Activated CD4-positive, alpha-beta T cell treated with anti-CD3 and anti-CD28 coated beads, Interleukin-2, amount 50 U/mL, for 4 hours (primary cell): ENCODE data around the gene GLCE.
"Not testable (repeated sequence)": the region's sequence is repeated elsewhere in the genome, so short reads cannot be mapped to it uniquely, and the experiment has no call there.

Source experiments
- DNase-seq, 2 experiments: peaks; one replicate each; pipeline ENCODE4 v3.0.0-alpha.2; 2020

GLCE gene

DNA sequence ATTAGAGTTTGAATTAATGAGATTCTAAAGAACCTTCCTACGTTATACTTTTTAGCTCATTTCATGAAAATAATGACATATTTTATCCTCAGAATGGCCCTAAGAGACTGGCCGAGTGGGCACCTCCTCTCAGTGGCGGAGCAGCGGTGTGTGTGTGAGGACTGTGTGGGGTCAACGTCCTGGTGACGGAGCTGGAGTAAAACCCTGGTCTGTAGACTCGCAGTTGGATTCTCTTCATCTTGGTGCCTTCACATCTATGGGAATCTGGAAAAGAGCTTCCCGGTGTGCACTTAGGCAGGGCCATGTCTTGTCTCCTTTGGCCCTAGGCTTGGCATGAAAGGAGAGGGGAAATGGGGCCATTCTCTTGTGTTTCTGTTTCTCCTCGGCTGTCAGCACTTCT lies 116.9 kb downstream of the GLCE start:
- no peak for DNase-seq

DNA sequence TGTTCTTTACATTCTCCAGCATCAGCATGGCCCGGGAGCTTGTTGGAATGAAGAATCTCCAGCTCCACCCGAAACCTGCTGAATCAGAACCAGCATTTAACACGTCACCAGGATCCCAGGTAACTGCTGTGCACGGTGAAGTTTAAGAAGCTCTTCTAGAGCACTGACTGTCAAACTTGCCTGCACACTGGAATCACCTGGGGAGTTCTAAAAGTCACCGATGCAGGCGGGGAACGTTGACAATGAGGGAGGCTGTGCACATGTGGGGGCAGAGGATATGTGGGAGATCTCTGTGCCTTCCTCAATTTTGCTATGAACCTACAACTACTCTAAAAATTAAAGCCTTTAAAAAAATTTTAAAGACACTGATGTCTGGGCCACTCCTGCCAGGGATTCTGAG lies 119.2 kb downstream of the GLCE start:
- no peak for DNase-seq

DNA sequence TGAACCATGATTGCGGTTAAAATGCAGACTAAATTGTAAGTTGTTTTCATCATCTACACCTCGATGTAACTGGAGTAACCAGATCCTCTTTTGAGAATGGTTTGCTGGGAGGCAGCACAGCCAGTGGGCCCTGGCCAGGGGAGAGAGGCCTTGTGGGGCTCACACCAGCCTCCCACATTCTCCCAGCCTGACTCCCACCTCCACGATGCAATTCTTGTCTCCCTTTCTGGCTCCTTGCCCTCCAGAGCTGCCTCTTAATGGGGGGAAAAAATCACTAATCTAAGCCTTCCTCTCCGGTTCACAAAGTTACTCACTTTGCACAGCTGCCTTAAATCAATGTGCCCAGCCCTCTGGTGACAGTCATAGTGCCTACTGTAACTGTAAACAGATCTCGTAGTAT lies 120.3 kb downstream of the GLCE start:
- DNase-seq: no peak

DNA sequence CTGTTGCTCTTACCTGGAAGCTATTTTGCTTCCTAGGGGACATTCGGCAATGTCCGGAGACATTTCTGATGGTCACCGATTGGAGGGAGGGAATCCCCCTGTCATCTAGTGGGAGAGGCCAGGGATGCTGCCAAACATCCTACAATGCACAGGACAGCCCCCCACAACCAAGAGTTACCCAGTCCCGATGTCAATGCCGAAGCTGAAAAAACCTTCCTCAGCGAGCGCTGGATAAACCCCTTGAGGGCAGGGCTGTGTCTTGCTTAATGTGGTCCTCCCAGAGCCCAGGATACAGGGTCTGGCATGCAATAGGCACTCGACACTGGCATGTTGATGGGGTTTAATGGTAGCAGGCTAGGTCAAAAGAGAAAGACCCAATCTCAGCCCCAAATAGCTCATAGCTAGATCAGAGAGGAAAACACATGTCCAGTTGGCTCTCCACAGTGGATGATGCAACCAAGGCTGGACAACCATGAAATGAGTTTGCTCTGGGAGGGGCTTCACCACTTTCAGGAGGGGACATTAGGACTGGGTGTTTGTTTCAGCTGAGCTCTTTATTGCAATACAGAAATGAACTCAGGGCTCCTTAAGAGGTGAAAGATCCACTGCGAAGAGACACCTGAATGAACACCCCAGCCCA lies 121.8 kb downstream of the GLCE start:
- no peak for DNase-seq

DNA sequence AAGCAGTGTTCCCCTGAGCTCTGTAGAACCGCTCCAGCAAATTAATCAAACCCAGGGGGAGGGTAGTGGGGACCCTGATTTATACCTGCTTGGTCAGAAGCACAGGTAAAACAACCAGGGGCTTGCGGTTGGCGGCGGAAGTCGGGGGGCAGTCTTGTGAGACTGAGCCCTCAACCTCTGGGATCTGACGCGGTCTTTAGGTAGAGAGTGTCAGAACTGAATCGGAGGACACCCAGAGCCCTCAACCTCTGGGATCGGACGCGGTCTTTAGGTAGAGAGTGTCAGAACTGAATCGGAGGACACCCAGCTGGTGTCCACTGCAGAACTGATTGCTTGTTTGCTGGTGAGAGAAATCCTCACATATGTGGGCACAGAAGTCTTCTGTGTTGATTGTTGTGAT lies 125.4 kb downstream of the GLCE start:
- no peak for DNase-seq

DNA sequence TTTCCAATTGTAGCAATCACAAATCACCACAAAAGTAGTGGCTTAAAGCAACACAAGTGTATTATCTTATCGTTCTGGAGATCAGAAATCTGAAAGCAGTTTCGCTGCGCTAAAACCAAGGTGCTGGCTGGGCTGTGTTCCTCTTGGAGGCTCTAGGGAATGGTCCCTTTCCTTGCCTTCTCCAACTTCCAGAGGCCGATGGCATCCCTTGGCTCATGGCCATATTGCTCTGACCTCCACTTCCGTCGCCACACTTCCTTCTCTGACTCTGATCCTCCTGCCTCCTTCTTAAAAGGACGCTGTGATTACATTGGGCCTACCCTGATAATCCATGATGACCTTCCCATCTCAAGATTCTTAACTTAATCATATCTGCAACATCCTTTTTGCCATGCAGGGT lies 127.6 kb downstream of the GLCE start:
- no peak for DNase-seq

DNA sequence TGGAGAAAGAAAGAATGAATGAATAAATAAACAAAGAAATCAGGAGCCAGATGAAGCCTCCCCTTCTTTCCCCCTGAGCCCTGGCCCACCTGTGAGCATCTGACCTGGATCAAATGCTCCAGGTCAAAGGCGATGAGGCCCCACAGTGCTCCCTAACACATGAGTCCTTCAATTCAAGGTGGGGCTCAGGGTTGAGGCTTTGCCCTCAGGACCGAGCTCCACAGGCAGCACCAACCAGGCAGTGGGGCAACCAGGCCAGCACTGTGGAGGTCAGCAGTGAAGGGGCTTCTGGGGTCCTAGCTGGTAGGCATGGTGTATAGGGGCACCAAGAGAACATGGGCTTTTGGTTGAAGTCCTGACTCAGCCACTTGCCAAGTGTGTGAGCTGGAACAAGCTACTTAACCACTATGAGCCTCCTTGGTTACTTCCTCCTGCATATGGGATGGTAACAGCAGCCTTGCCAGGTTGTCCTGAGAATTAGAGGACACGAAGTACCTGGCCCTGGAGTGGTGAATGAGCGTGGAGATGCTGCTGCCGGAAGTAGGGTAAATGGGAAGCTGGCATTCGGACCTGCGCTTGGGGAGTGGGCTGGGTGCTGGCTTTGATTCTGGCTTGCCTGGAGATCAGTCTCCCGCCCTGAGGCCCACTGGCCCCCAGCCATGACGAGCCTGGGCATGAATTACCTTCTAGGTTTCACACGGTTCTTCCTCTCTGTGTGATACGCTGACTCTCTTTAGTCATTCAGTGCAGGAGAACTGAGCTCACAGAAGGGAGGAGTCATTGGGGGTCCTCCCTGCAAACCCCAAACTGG lies 128.3 kb downstream of the GLCE start:
- no peak for DNase-seq

DNA sequence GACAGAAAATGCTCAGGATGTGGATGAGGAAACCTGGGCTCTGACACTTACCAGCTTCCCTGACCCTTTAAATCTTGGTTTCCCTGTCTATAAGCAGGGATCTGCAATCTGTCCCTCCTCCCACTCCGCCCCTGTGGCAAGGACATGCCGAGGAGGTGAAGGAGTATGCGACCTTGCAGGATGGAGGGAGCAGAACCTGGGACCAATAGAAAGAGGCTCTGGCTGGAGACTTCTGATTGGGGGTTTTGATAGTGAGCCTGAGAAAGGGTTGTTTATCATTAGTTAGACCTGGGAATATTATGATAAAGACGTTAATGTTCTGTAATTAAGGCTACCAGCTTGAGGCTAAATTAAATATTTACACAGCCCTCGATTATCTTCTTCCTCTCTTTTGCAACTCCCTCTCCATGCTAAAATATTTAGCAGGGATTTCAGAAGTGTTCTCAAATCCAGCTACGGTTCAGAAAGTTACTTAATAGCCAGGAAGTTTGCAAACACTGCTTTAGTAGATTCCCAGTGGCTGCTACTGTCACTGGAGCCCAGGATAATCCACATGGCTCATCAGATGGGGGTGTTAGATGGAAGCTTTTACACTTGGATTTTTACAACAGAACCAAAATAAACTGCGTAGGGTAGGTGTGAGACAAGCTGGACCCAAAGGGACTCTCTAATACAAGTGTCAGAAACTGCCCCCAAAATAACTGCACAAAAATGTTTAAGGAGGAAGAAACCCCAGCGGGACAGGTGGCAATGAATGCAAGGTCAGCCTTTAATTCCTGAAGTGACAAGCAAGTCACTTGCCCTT lies 129.1 kb downstream of the GLCE start:
- DNase-seq: no peak

DNA sequence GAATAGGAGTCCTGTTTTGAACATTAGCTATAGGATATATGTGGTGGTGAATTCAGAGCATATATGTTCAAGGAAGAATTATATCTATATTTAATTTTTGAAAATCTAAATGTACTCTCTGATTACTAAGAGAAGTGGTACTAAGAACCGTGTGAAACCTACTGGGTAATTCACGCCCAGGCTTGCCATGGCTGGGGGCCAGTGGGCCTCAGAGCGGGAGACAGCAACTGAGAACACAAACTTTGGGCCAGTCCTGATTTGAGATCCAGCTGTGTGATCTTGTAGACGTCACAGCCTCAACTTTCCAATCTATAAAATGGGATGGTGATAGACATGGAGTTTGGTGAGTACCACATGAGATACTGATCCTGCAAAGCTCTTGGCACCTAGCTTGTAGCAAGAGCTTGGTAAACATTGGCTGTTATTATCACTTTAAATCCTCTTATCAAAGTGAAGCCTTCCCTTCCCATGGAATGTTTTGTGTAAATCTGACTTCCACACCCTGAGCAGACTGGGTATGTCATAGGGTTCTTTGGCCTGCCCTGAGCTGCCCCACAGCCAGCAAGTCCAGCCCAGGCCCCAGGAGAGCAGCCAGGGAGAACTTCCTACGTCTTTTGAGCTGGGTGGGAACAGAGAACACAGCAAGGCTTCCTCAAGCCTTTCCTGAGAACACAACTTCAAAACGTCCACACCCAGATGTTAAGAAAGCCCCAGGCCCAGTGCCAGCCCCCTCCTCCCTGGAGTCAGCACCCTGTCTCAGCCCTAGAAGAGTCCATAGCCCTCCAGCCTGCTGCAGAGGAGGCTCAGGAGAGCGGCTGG lies 130.1 kb downstream of the GLCE start:
- DNase-seq: no peak

DNA sequence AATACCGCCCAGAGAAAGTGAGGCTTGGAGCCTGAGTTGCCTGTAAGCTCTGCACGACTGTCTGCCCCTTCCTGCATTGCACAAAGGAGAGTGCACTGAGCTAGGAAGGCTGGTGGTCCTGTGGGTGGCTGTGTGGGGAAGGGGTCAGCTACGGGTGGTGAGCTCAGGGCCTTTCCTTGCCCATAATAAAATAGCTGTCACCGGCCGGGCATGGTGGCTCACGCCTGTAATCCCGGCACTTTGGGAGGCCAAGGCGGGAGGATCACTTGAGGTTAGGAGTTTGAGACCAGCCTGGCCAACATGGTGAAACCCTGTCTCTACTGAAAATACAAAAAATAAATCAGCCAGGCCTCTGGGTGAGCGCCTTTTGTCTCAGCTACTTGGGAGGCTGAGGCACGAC lies 131.2 kb downstream of the GLCE start:
- not testable (repeated sequence) for DNase-seq

DNA sequence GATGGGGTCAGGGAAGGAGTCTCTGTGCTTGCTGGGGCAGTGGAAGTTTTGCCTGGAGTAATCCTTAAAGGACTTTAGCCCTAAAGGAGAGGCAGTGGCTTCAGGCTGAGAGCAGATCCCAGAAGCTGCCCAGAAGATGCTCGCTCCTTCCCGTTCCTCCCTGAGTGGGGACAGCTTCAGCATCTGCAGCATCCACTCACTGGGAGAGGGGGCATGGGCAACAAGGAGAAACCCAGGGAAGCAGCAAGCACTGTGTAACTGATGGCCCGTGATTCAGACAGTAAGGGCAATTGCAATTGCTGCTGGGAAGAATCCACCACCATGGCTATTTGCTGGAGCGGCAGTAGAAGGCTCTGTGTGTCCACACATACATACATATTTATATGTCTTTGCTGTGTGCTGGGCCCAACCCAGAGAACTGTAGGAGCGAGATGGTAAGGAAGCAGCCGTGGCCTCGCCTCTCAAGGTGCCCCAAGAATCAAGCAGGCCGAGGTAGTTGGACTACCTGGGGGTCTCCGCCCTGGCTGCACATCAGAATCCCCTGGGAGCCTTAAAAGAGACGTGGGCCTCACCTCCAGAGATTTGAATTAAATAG lies 132.5 kb downstream of the GLCE start:
- no peak for DNase-seq

DNA sequence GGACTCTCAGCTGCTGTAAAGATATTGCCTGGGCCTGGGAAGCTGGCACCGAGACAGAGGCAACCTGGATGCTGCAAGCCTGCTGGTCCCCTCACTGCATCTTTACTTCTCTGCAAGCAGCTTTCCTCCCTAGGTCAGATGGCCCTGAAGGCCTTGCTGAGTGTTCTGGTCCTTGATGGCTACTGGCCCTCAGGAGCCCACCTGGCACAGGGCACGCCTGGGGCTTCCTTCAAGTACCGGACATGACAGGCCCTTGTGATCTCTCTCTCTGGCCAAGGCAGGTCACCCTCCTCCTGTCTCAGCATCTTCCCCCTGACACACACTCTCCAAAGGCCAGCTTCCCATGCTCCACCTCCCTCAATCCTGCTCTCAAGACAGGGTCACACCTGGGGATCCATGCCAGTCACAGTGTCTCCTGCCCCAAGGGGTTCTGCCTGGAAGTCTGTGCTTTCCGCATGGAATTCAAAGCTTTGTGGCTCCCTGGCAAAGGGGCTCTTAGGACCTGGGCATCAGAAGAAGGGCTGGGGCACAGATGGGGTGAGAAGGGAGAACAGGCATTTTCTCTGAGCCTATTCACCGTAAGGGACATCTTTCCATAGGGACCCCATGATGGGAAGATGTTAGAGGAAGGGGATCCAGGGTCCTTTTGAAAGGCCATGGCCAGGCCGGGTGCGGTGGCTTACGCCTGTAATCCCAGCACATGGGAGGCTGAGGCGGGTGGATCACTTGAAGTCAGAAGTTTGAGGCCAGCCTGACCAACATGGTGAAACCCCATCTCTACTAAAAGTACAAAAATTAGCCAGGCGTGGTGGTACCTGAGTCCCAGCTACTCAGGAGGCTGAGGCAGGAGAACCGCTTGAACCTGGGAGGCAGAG lies 133.5 kb downstream of the GLCE start:
- no peak for DNase-seq

DNA sequence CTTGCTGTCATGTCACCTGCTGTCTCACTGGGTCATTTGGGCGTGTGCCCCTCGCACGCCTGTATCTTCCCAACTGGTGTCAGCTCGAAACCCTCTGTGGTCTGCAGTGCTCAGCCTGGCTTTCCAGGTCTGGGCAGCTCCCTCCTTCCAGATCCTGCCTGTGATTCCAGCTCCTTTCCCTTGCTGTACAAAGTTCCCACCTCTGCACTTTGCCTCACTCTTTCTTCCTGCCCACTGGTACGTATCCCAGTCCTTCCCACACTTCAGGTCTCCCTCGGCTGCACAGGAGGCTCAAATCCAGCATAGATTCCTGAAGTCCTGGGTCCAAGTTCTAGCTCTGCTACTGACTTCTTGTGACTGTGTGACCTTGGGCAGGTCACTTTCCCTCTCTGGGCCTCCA lies 136.2 kb downstream of the GLCE start:
- DNase-seq: no peak

DNA sequence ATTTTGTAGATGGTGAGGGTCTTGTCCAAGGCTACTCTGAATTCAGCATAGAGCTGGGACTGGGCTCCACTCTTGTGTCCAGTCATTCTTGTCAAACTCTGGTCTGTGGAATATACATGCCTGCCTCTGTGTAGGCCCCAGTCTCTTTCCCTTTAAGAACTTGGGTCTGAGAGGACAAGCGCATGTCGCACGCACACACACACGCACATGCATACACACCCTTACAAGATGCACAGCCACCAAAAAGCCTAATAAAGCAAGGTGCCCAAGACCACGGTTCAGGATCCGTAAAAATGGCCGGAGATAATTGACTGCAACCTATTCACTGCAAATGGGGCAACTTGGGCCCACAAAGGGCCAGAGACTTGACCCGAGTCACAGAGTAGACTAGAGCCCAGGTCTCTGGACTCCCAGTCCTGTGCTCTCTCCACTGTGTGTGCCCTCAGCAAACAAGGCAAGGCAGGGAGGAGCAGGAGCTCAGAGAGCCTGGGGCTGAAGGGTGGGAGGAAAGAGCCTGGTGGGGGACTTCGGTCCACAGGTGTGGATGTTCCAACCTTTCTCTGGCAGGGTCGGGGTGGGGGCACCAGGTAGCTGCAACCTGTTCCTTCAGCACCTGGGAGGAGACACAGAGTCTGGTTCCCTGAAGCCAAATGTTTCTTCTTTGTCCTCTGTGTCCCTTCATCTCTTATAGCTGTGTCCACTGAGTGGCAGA lies 137.4 kb downstream of the GLCE start:
- DNase-seq: no peak

DNA sequence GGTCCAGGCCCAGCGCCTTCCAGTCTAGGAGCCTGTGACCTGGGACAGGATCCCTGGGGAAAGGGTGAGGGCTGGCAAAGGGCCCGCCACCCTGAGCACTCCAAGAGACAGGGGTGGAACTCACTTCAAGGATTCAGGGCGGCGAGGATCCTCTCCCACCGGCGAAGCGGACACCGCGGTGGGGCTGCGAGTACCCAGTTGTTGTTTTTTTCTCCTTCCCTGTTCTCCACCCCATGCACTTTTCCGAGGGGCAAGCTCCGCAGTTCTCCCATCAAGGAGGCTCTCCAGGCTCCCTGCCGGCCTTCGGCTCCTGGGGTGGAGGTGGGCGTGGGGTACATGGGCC lies 137.9 kb downstream of the GLCE start:
- no peak for DNase-seq

DNA sequence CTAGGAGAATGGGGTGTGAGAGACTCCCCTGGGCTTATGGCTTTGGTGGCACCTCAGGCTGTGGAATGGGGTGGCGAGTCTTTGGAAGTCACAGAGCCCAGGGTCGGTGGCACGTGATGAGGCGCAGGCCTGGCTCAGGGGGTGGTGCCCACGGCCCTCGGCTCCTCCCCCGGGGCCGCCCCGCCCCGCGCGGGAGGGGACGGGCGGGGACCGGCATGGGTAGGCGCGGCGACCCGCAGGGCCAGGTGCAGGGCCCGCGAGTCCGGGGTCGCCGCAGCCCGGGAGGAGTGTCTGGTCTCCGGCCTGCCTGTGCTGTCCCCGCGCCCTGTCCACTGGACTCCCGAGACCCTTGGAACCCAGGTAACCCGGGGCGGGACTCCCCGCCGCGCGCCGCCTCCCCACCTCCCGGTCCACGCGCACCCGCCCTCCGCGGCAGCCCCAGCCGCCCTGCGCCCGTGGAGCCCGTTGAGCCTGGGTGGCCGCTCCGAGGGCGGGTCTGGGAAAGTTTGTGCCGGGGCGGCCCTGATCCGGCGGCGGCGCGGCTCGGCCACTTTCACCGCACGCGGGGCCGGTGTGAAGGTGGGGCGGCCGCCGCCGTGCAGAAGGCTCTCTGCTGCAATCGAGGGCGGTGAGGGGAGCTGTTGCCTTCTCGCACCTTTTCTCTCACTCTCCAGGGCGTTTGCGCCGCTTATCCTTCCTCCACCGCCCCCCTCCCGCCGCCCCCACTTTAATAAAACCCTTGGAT lies 138.4 kb downstream of the GLCE start, which contains the start of gene PAQR5:
Gene PAQR5 (plus strand): TSS at position 216 of the 745 bp plus-strand sequence. CDS start 61,169 bp downstream, outside the sequence.
- DNase-seq: no peak

DNA sequence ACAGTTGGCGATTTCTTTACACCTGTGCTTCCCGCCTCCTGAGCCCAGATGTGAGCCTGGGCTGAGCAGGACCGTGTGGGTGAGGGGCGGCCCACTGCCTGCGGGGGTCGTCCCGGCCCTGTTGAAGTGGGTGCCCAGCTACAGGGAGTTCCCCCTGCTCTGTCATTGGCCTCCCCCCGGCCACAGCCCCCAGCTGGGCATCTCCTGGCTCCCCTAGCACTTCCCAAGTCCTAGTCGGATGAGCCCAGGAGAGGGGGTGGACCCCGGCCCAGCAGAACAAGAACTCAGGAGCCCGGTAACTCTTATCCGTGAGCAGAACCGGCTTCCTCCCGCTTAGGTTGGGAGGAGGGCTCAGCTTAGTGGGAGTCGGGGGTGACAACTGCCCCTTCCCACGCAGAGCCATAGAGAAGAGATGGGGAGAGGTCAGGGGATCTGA lies 139.0 kb downstream of the GLCE start:
- no peak for DNase-seq

DNA sequence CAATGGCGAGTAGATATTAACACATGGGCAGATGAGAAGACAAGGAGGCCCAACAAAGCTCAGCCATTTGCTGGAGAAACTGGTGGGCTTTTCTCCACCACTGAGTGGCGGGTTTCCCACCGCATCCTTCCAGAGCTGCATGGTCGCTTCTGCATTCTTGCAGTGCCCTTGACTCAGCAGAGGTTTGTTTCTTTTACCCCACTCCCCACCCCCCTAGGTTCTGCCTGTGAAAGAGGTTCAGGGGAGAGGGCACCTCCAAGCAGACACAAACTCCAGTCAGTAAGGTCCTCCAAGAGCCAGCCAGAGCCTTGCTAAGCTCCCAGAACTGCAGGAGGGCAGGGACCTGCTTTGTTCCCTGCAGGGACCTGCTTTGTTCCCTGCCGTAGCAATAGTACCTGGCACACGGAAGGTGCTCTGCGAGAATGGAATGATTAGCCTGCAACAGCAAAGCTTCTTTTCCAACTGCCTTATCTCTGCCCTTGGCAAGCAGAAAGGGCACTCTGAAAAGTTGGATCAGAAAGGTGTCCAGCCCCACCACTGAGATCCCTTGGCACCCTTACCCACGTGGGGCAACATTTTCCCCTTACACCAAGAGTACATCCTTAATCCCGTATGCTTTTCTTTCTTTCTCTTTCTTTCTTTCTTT lies 139.6 kb downstream of the GLCE start:
- no peak for DNase-seq

DNA sequence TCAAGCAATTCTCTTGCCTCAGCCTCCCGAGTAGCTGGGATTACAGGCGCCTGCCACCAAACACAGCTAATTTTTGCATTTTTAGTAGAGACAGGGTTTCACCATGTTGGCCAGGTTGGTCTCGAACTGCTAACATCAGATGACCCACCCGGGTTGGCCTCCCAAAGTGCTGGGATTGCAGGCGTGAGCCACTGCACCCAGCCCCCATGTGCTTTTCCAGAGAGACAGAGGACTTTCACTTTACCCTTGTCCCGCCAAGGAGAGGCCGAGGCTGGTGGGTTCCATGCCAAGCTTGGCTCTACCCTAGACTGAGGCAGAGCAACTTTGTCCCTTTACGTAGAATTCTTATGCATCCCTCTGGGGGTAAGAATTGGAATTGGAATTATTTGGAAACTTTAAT lies 140.7 kb downstream of the GLCE start:
- not testable (repeated sequence) for DNase-seq
